Neural cell (in vitro differentiated cells): ENCODE data around the gene OSBPL5. TPM values are rescaled to one million over a fixed set of nuclear protein-coding genes. Genes with fewer than 3 reads are reported as not detected.

Experiments
- H2AFZ ChIP-seq: fragments of 200-600, 300-800 bp; sonication (generic), shearing (Covaris generic); 2 replicates; pipeline ENCODE4 v1.6.0; 2014; ENCODE audit warnings: low read depth, mild to moderate bottlenecking, antibody characterized with exemption, low read length, moderate library complexity
- H3F3A ChIP-seq: fragments of 200-600 bp; shearing (Covaris generic); 2 replicates; pipeline ENCODE4 v1.6.1; 2016; ENCODE audit warnings: mild to moderate bottlenecking, moderate library complexity, mixed read lengths, antibody characterized with exemption, low read length; ENCODE audit not compliant: insufficient read depth, poor library complexity, severe bottlenecking
- H3K27ac ChIP-seq: fragments of 200-600, 300-800 bp; sonication (generic), shearing (Covaris generic); 2 replicates; pipeline ENCODE4 v1.5.1; 2014; ENCODE audit warnings: mild to moderate bottlenecking, low read length, moderate library complexity
- H3K27me3 ChIP-seq: fragments of 300-800, 200-600 bp; sonication (generic), shearing (Covaris generic); 2 replicates; pipeline ENCODE4 v1.6.0; 2014; ENCODE audit warnings: mild to moderate bottlenecking, low read depth, low read length, moderate library complexity; ENCODE audit not compliant: insufficient read depth
- H3K36me3 ChIP-seq: fragments of 300-800, 200-600 bp; sonication (generic), shearing (Covaris generic); 2 replicates; pipeline ENCODE4 v1.5.1; 2014; ENCODE audit warnings: mild to moderate bottlenecking, antibody characterized with exemption, low read length, moderate library complexity; ENCODE audit not compliant: insufficient read depth
- H3K4me2 ChIP-seq: fragments of 300-800, 200-600 bp; sonication (generic), shearing (Covaris generic); 2 replicates; pipeline ENCODE4 v1.6.0; 2014; ENCODE audit warnings: mild to moderate bottlenecking, low read length
- H3K4me3 ChIP-seq: fragments of 300-800, 200-600 bp; sonication (generic), shearing (Covaris generic); 2 replicates; pipeline ENCODE4 v1.5.1; 2014; ENCODE audit warnings: mild to moderate bottlenecking, low read length, moderate library complexity
- H3K79me2 ChIP-seq: fragments of 200-600 bp; shearing (Covaris generic); replicated peaks from 2 replicates; pipeline ENCODE4 v1.6.0; 2014; ENCODE audit warnings: mild to moderate bottlenecking, low read length, moderate library complexity; ENCODE audit not compliant: insufficient read depth
- H3K9ac ChIP-seq: fragments of 300-800, 200-600 bp; sonication (generic), shearing (Covaris generic); 2 replicates; pipeline ENCODE4 v1.6.1; 2016; ENCODE audit warnings: mild to moderate bottlenecking, low read length, mixed read lengths
- H3K9me2 ChIP-seq: fragments of 200-600 bp; shearing (Covaris generic); 2 replicates; pipeline ENCODE4 v1.6.1; 2016; ENCODE audit warnings: mild to moderate bottlenecking, low read length, mixed read lengths; ENCODE audit not compliant: insufficient read depth
- H3K9me3 ChIP-seq: fragments of 200-600, 300-800 bp; sonication (generic), shearing (Covaris generic); 2 replicates; pipeline ENCODE4 v1.6.1; 2016; ENCODE audit warnings: mild to moderate bottlenecking, mixed run types, low read length, moderate library complexity, mixed read lengths
- H4K20me1 ChIP-seq: fragments of 200-600 bp; shearing (Covaris generic); 2 replicates; pipeline ENCODE4 v1.6.1; 2016; ENCODE audit warnings: mild to moderate bottlenecking, mixed run types; ENCODE audit not compliant: insufficient read depth
- CTCF ChIP-seq: fragments of 450-650 bp; IDR thresholded peaks from 2 replicates; pipeline ENCODE4 v1.5.1; 2014; ENCODE audit warnings: antibody characterized with exemption, mild to moderate bottlenecking, moderate library complexity; ENCODE audit not compliant: poor library complexity, severe bottlenecking
- EP300 ChIP-seq: fragments of 450-650 bp; conservative IDR thresholded peaks from 2 replicates; pipeline ENCODE4 v1.6.1; 2014; ENCODE audit warnings: antibody characterized with exemption, mild to moderate bottlenecking, moderate library complexity; ENCODE audit not compliant: poor library complexity, severe bottlenecking
- EZH2 ChIP-seq: fragments of 200-600, 300-800 bp; shearing (Covaris generic), sonication (generic); IDR thresholded peaks from 2 replicates; pipeline ENCODE4 v1.6.1; 2014; ENCODE audit warnings: antibody characterized with exemption, low read length, borderline replicate concordance, mild to moderate bottlenecking; ENCODE audit not compliant: insufficient read depth, poor library complexity, severe bottlenecking
- MXI1 ChIP-seq: fragments of 450-650 bp; conservative IDR thresholded peaks from 2 replicates; pipeline ENCODE4 v1.6.1; 2014; ENCODE audit warnings: antibody characterized with exemption, mild to moderate bottlenecking; ENCODE audit not compliant: poor library complexity, severe bottlenecking
- POLR2AphosphoS5 ChIP-seq: IDR thresholded peaks from 2 replicates; pipeline ENCODE4 v1.6.1; 2012
- RAD21 ChIP-seq: fragments of 450-650 bp; conservative IDR thresholded peaks from 2 replicates; pipeline ENCODE4 v1.6.1; 2014; ENCODE audit warnings: antibody characterized with exemption, mild to moderate bottlenecking, moderate library complexity
- SMC3 ChIP-seq: fragments of 450-650 bp; conservative IDR thresholded peaks from 2 replicates; pipeline ENCODE4 v1.6.1; 2014; ENCODE audit warnings: antibody characterized with exemption, mild to moderate bottlenecking, moderate library complexity; ENCODE audit not compliant: poor library complexity
- TAF1 ChIP-seq: IDR thresholded peaks from 2 replicates; pipeline ENCODE4 v1.6.1; 2012; ENCODE audit warnings: low read depth
- polyA plus RNA-seq: library from polyadenylated mRNA; depleted of rRNA; stranded (reverse); fragments of >200 nt; gene quantifications from 2 replicates; pipeline ENCODE4 v1.2.3, GENCODE V29; 2014
- TF ChIP-seq, protein P1 (sequence below): IDR thresholded peaks from 2 replicates; pipeline ENCODE4 v1.6.1; 2012; ENCODE audit warnings: borderline replicate concordance

Gene OSBPL5
- polyA plus RNA-seq, 1 donor from 2014 or later: 49.1 TPM

DNA sequence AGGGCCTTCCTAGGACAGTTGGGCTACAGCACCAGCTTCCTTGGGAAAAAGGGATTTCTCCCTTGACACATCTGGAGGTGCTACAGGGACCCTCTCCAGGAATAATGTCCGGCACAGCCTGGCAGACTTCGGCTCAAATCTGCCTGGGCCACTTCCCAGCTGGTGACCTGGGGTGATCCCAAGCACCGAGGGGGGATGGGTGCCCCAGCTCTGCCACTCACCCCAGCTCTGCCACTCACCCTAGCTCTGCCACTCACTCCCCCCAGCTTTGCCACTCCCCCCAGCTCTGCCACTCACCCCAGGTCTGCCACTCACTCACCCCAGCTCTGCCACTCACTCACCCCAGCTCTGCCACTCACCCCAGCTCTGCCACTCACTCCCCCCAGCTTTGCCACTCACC lies 9.9 kb downstream of the OSBPL5 start:
- no peaks in the 10 kb centered on the region for H3K36me3 ChIP-seq
- H3K9ac ChIP-seq: no peak overlapping the region
- H3K4me3 ChIP-seq: no peak overlapping the region
- peaks cover 23% of the 10 kb centered on the region for H3K79me2 ChIP-seq
- H3K4me2 ChIP-seq: no peak overlapping the region
- H3K27me3 ChIP-seq: no peaks in the 10 kb centered on the region
- H3K27ac ChIP-seq: no peak overlapping the region
- H4K20me1 ChIP-seq: no peaks in the 10 kb centered on the region
- H3K9me2 ChIP-seq: no peaks in the 10 kb centered on the region
- TF ChIP-seq POLR2AphosphoS5 (no peak), RAD21 (no peak), SMC3 (no peak), CTCF (no peak), EZH2 (no peak), EP300 (no peak), MXI1 (no peak), TAF1 (no peak)
- TF ChIP-seq, protein P1, sequence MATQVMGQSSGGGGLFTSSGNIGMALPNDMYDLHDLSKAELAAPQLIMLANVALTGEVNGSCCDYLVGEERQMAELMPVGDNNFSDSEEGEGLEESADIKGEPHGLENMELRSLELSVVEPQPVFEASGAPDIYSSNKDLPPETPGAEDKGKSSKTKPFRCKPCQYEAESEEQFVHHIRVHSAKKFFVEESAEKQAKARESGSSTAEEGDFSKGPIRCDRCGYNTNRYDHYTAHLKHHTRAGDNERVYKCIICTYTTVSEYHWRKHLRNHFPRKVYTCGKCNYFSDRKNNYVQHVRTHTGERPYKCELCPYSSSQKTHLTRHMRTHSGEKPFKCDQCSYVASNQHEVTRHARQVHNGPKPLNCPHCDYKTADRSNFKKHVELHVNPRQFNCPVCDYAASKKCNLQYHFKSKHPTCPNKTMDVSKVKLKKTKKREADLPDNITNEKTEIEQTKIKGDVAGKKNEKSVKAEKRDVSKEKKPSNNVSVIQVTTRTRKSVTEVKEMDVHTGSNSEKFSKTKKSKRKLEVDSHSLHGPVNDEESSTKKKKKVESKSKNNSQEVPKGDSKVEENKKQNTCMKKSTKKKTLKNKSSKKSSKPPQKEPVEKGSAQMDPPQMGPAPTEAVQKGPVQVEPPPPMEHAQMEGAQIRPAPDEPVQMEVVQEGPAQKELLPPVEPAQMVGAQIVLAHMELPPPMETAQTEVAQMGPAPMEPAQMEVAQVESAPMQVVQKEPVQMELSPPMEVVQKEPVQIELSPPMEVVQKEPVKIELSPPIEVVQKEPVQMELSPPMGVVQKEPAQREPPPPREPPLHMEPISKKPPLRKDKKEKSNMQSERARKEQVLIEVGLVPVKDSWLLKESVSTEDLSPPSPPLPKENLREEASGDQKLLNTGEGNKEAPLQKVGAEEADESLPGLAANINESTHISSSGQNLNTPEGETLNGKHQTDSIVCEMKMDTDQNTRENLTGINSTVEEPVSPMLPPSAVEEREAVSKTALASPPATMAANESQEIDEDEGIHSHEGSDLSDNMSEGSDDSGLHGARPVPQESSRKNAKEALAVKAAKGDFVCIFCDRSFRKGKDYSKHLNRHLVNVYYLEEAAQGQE: no peak
- no peaks in the 10 kb centered on the region for H3F3A ChIP-seq
- no peak overlapping the region for H2AFZ ChIP-seq
- H3K9me3 ChIP-seq: no peaks in the 10 kb centered on the region

- no peak overlapping the region for H3K4me3 ChIP-seq
- no peaks in the 10 kb centered on the region for H3K36me3 ChIP-seq
- H3F3A ChIP-seq: no peaks in the 10 kb centered on the region
- no peak overlapping the region for H3K9ac ChIP-seq
- no peaks in the 10 kb centered on the region for H3K9me2 ChIP-seq
- no peak overlapping the region for H3K27ac ChIP-seq
- no peaks in the 10 kb centered on the region for H3K27me3 ChIP-seq
- peaks cover 12% of the 10 kb centered on the region for H3K79me2 ChIP-seq
- no peaks in the 10 kb centered on the region for H3K9me3 ChIP-seq
- H4K20me1 ChIP-seq: no peaks in the 10 kb centered on the region
- H3K4me2 ChIP-seq: no peak overlapping the region
- no peak overlapping the region for H2AFZ ChIP-seq
- TF ChIP-seq POLR2AphosphoS5 (no peak), RAD21 (no peak), EZH2 (no peak), MXI1 (no peak), CTCF (no peak), TAF1 (no peak), EP300 (no peak)
- TF ChIP-seq, protein P1: no peak
Observed at GRCh38 chr11:3154001-3154599, 11.0 kb downstream of the OSBPL5 start.
